Cardiac atrium fibroblast (primary cell): ENCODE results near the gene KRTAP17-1. TPM values are rescaled to one million over a fixed set of nuclear protein-coding genes. Genes with fewer than 3 reads are reported as not detected.

Experiments used
- total RNA-seq: library from RNA; depleted of rRNA; stranded (reverse); fragments of >200 nt; gene quantifications from 2 replicates; pipeline ENCODE4 v1.2.3, GENCODE V29; 2015

Gene KRTAP17-1, protein sequence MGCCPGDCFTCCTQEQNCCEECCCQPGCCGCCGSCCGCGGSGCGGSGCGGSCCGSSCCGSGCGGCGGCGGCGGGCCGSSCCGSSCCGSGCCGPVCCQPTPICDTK
- not detected in 2 replicates for total RNA-seq

DNA sequence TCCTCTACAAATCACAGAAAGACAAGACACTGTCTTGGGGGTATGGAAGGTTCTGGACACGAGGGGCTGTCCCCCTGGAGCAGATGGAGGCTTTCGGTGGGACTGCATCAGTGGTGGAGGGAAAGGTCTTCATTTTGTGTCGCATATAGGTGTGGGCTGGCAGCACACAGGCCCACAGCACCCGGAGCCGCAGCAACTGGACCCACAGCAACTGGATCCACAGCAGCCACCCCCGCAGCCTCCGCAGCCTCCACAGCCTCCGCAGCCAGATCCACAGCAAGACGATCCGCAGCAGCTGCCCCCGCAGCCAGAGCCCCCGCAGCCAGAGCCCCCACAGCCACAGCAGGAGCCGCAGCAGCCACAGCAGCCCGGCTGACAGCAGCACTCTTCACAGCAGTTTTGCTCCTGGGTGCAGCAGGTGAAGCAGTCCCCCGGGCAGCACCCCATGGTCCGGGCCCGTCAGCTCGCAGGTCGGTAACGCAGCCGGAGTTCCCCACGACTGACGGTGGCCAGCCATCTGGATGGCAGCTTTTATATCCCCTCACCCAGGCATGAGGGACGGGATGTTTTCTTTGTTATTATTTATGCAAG lies at the start of gene KRTAP17-1:
KRTAP17-1 (minus strand) TSS at position 507 of the 591 bp plus-strand sequence; CDS start at position 447, 60 bp downstream.

GRCh38 chr17:41350381-41350878 lies 34.9 kb upstream of the KRTAP17-1 start, which contains the start of gene KRT33A:
Gene KRT33A (minus strand): TSS chr17:41350828. CDS start chr17:41350767, 61 bp downstream.

DNA sequence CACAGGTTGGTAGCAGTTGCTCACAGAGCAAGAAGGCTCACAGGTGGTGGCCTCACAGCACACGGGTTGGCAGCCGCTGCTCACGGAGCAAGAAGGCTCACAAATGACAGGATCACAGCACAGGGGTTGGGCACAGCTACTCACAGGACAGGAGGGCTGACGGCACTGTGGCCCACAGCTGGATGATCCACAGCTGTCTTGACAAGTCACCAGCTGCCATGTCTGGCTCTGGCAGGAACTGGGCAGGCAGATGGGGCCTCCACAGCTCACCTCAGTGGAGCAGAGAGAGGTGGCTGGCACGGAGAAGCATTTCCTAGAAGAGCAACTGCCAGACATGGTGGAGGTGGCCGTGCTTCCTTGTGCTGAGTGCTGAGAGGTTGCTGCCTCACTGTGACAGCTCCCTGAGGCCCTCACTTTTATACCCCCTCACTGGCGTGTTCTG lies 6.6 kb downstream of the KRTAP17-1 start, which contains the start of gene KRTAP16-1:
KRTAP16-1 (minus strand) TSS at position 392 of the 442 bp plus-strand sequence; CDS start at position 336, 56 bp downstream.

GRCh38 chr17:41301916-41302901 lies 13.3 kb downstream of the KRTAP17-1 start, which contains the start of gene KRTAP29-1:
Gene KRTAP29-1 (minus strand): TSS chr17:41302851. CDS start chr17:41302851, 0 bp downstream.

DNA sequence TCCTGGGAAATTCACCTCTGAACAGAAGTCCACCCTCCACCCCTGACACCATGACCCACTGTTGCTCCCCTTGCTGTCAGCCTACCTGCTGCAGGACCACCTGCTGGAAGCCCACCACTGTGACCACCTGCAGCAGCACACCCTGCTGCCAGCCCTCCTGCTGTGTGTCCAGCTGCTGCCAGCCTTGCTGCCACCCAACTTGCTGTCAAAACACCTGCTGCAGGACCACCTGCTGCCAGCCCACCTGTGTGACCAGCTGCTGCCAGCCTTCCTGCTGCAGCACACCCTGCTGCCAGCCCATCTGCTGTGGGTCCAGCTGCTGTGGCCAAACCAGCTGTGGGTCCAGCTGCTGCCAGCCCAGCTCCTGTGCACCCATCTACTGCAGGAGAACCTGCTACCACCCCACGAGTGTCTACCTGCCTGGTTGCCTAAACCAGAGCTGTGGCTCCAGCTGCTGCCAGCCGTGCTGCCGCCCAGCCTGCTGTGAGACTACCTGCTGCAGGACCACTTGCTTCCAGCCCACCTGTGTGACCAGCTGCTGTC lies 39.8 kb downstream of the KRTAP17-1 start, which contains the start of gene KRTAP9-7:
KRTAP9-7 (plus strand) TSS at position 51 of the 543 bp plus-strand sequence; CDS start at position 51, 0 bp downstream.

DNA sequence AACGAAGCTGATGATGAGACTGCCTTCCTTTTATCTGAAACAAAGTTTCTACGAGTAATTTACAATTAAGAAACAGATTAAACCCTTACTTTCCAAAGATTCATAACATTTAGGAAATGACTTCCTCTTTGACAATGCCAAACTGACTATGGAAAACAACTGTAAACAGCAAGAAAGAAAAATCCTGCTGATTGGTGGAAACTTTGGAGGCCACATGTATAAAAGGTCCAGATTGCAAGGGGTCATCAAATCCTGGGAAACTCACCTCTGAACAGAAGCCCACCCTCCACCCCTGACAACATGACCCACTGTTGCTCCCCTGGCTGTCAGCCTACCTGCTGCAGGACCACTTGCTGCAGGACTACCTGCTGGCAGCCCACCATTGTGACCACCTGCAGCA lies 50.4 kb downstream of the KRTAP17-1 start, which contains the start of gene KRTAP9-6:
KRTAP9-6 (plus strand) TSS at position 301 of the 400 bp plus-strand sequence; CDS start at position 301, 0 bp downstream.

Other genes starting within 250 kb of the KRTAP17-1 start
- gene KRTAP2-4, start 249.8 kb downstream of the KRTAP17-1 start, total RNA-seq, result not detected in 2 replicates
- gene KRTAP4-7, start 231.6 kb downstream of the KRTAP17-1 start, total RNA-seq, result not detected in 2 replicates
- gene KRTAP4-8, start 217.6 kb downstream of the KRTAP17-1 start, total RNA-seq, result not detected in 2 replicates
- gene KRTAP4-16, start 213.5 kb downstream of the KRTAP17-1 start, total RNA-seq, result not detected in 2 replicates
- not detected in 2 replicates for gene KRTAP4-9, start 210.3 kb downstream of the KRTAP17-1 start, total RNA-seq
- gene KRTAP4-11, start 197.3 kb downstream of the KRTAP17-1 start, total RNA-seq, result not detected in 2 replicates
- gene KRTAP4-12, start 191.5 kb downstream of the KRTAP17-1 start, total RNA-seq, result not detected in 2 replicates
- gene KRTAP4-6, start 175.2 kb downstream of the KRTAP17-1 start, total RNA-seq, result not detected in 2 replicates
- gene KRTAP4-5, start 165.9 kb downstream of the KRTAP17-1 start, total RNA-seq, result not detected in 2 replicates
- gene KRTAP4-4, start 155.0 kb downstream of the KRTAP17-1 start, total RNA-seq, result not detected in 2 replicates
- not detected in 2 replicates for gene KRTAP4-3, start 147.5 kb downstream of the KRTAP17-1 start, total RNA-seq
- gene KRTAP4-2, start 137.5 kb downstream of the KRTAP17-1 start, total RNA-seq, result not detected in 2 replicates
- not detected in 2 replicates for gene KRTAP4-1, start 130.8 kb downstream of the KRTAP17-1 start, total RNA-seq
- not detected in 2 replicates for gene KRTAP9-1, start 125.8 kb downstream of the KRTAP17-1 start, total RNA-seq
- gene KRTAP9-2, start 89.1 kb downstream of the KRTAP17-1 start, total RNA-seq, result not detected in 2 replicates
- not detected in 2 replicates for gene KRTAP9-3, start 83.3 kb downstream of the KRTAP17-1 start, total RNA-seq
- gene KRTAP9-8, start 77.7 kb downstream of the KRTAP17-1 start, total RNA-seq, result not detected in 2 replicates
- gene KRTAP9-4, start 66.0 kb downstream of the KRTAP17-1 start, total RNA-seq, result not detected in 2 replicates
- not detected in 2 replicates for gene KRTAP9-9, start 60.3 kb downstream of the KRTAP17-1 start, total RNA-seq
- gene KRTAP9-6, start 50.3 kb downstream of the KRTAP17-1 start, total RNA-seq, result not detected in 2 replicates
- not detected in 2 replicates for gene KRTAP9-7, start 40.0 kb downstream of the KRTAP17-1 start, total RNA-seq
- gene KRTAP29-1, start 12.9 kb downstream of the KRTAP17-1 start, total RNA-seq, result not detected in 2 replicates
- gene KRTAP16-1, start 6.4 kb downstream of the KRTAP17-1 start, total RNA-seq, result not detected in 2 replicates
- not detected in 2 replicates for gene KRT33A, start 35.1 kb upstream of the KRTAP17-1 start, total RNA-seq
- not detected in 2 replicates for gene KRT33B, start 54.1 kb upstream of the KRTAP17-1 start, total RNA-seq
- gene KRT34, start 66.6 kb upstream of the KRTAP17-1 start, total RNA-seq, result not detected in 2 replicates
- not detected in 2 replicates for gene KRT31, start 81.9 kb upstream of the KRTAP17-1 start, total RNA-seq
- not detected in 2 replicates for gene KRT37, start 108.9 kb upstream of the KRTAP17-1 start, total RNA-seq
- gene KRT38, start 125.3 kb upstream of the KRTAP17-1 start, total RNA-seq, result not detected in 2 replicates
- gene KRT32, start 151.7 kb upstream of the KRTAP17-1 start, total RNA-seq, result not detected in 2 replicates
- not detected in 2 replicates for gene KRT35, start 165.4 kb upstream of the KRTAP17-1 start, total RNA-seq
- not detected in 2 replicates for gene KRT36, start 174.2 kb upstream of the KRTAP17-1 start, total RNA-seq
- gene KRT13, start 189.9 kb upstream of the KRTAP17-1 start, total RNA-seq, result not detected in 2 replicates
- gene KRT15, start 203.2 kb upstream of the KRTAP17-1 start, total RNA-seq, result 9.6 TPM in 1 of 2 replicates, not detected in the other
- 0.72 and 5.7 TPM in 2 replicates for gene KRT19, start 212.6 kb upstream of the KRTAP17-1 start, total RNA-seq